K562 (cell line): ENCODE data around the gene JMJD1C. TPM values are rescaled to one million over a fixed set of nuclear protein-coding genes. Genes with fewer than 3 reads are reported as not detected.
A peak's percentile ranks its signal among the peaks of the same experiment; 100 is the strongest.

Experiments used
- ATAC-seq: fragments of 200-7000 bp; cut with Tn5 transposase; 3 replicates; pipeline ENCODE4 v1.9.1; 2020; ENCODE audit warnings: moderate library complexity
- BruUV-seq: library from RNA; stranded (reverse); fragments of 400-500 nt; replicated peaks from 2 replicates; lab custom pipeline; 2021; lab: Mats Ljungman, UMichigan
- CTCF ChIA-PET: fragments of 300-600 bp; formaldehyde crosslinking; extraction: SDS; loops from one replicate; lab custom pipeline; 2021; ENCODE audit warnings: low intra/inter-chr PET ratio; lab: Yijun Ruan, JAX
- POLR2A ChIA-PET: fragments of 300-600, 350-650 bp; sonication (Branson Sonifier 250); formaldehyde crosslinking; extraction: SDS; loops from one replicate; lab custom pipeline; 2021; ENCODE audit warnings: antibody characterized with exemption, inconsistent platforms; lab: Yijun Ruan, JAX
- DNase-seq, 4 experiments: peaks; one replicate each; pipeline versions ENCODE4 v3.0.0 to v3.0.0-alpha.2; 2011 to 2018; ENCODE audit warnings: low spot score in 3 of 4, mixed read lengths in 3 of 4; ENCODE audit errors: extremely low read depth in 1 of 4
- FAIRE-seq: peaks from 2 replicates; lab custom pipeline; 2011; peaks lifted over from hg19 to GRCh38; lab: Jason Lieb, UNC
- H2AFZ ChIP-seq: 2 replicates; pipeline ENCODE4 v1.6.0; 2011; ENCODE audit warnings: low read depth, low read length, control low read depth, inconsistent platforms
- H3K27ac ChIP-seq: fragments of 200-600 bp; 3 replicates; pipeline ENCODE4 v1.8.0; 2011; ENCODE audit warnings: low read depth, mild to moderate bottlenecking, control low read depth, inconsistent platforms, low read length, moderate library complexity, mixed read lengths; ENCODE audit errors: extremely low read depth
- H3K27me3 ChIP-seq, 2 experiments: fragments of 300-600 bp in 1 of 2; 2 replicates in 1 of 2; 3 replicates in 1 of 2; pipeline versions ENCODE4 v1.6.0 to v1.8.0; 2011; ENCODE audit warnings: inconsistent platforms in 2 of 2, low read length in 2 of 2, mild to moderate bottlenecking in 1 of 2, mixed read lengths in 1 of 2, moderate library complexity in 1 of 2; ENCODE audit not compliant: control insufficient read depth in 2 of 2, insufficient read depth in 2 of 2
- H3K36me3 ChIP-seq: fragments of 300-600 bp; 3 replicates; pipeline ENCODE4 v1.8.0; 2011; ENCODE audit warnings: mild to moderate bottlenecking, low read length, inconsistent platforms; ENCODE audit not compliant: control insufficient read depth, insufficient read depth
- H3K4me1 ChIP-seq, 2 experiments: fragments of 200-600 bp in 1 of 2; replicated peaks in 1 of 2; 2 replicates in 1 of 2; 3 replicates in 1 of 2; pipeline versions ENCODE4 v1.5.1 to v1.8.0; 2011; ENCODE audit warnings: inconsistent platforms in 2 of 2, low read length in 2 of 2, mild to moderate bottlenecking in 1 of 2, mixed read lengths in 1 of 2, moderate library complexity in 1 of 2; ENCODE audit not compliant: control insufficient read depth in 2 of 2, insufficient read depth in 2 of 2
- H3K4me2 ChIP-seq: 2 replicates; pipeline ENCODE4 v1.6.1; 2011; ENCODE audit warnings: low read length, control low read depth, inconsistent platforms, mixed read lengths; ENCODE audit not compliant: insufficient read depth
- H3K4me3 ChIP-seq: fragments of 200-600 bp; sonication (generic), shearing (Covaris generic); 2 replicates; pipeline ENCODE4 v1.5.1; 2016; ENCODE audit warnings: control low read depth, inconsistent platforms
- H3K79me2 ChIP-seq: fragments of 200-600 bp; 3 replicates; pipeline ENCODE4 v1.8.0; 2011; ENCODE audit warnings: low read length, inconsistent platforms; ENCODE audit not compliant: control insufficient read depth, insufficient read depth
- H3K9ac ChIP-seq, 2 experiments: 2 replicates each; pipeline versions ENCODE4 v1.6.0 to v1.6.1; 2011; ENCODE audit warnings: low read depth in 2 of 2, low read length in 2 of 2, control low read depth in 1 of 2, inconsistent platforms in 1 of 2, mild to moderate bottlenecking in 1 of 2, mixed read lengths in 1 of 2; ENCODE audit not compliant: insufficient read depth in 1 of 2
- H3K9me1 ChIP-seq: one replicate; pipeline ENCODE4 v1.6.0; 2011; ENCODE audit warnings: inconsistent platforms, mild to moderate bottlenecking, low read length, moderate library complexity; ENCODE audit not compliant: control insufficient read depth, insufficient read depth
- H3K9me3 ChIP-seq: replicated peaks from 2 replicates; pipeline ENCODE4 v1.5.1; 2011; ENCODE audit warnings: low read depth, low read length, inconsistent platforms; ENCODE audit not compliant: control insufficient read depth, insufficient read depth
- H4K20me1 ChIP-seq: replicated peaks from 2 replicates; pipeline ENCODE4 v1.6.1; 2011; ENCODE audit warnings: low read length, inconsistent platforms, mixed read lengths; ENCODE audit not compliant: control insufficient read depth, insufficient read depth
- ARID1B ChIP-seq: fragments of 450-650 bp; IDR thresholded peaks from 2 replicates; pipeline ENCODE4 v1.6.1; 2016; ENCODE audit warnings: antibody characterized with exemption, mild to moderate bottlenecking, inconsistent platforms
- C11orf30 ChIP-seq: fragments of 450-650 bp; IDR thresholded peaks from 2 replicates; pipeline ENCODE4 v1.6.1; 2016; ENCODE audit warnings: low read depth, mild to moderate bottlenecking
- CCAR2 ChIP-seq: fragments of 200-400 bp; formaldehyde crosslinking; IDR thresholded peaks from 2 replicates; pipeline ENCODE4 v1.6.1; 2017; ENCODE audit warnings: mild to moderate bottlenecking, low read depth, low read length
- CEBPG ChIP-seq, 3 experiments: fragments of 200-800 bp in 1 of 3; sonication (Bioruptor generic) in 1 of 3; sonication (generic) in 1 of 3; formaldehyde crosslinking in 1 of 3; IDR thresholded peaks in 2 of 3; conservative IDR thresholded peaks in 1 of 3; 2 replicates each; pipeline versions ENCODE4 v1.6.1 to v1.8.0; 2016 to 2022; ENCODE audit warnings: missing compliant biosample characterization in 2 of 3, missing genetic modification characterization in 2 of 3, mild to moderate bottlenecking in 1 of 3, missing genetic modification reagents in 1 of 3
- CREM ChIP-seq: IDR thresholded peaks from 2 replicates; pipeline ENCODE4 v1.6.1; 2014; ENCODE audit warnings: antibody characterized with exemption, low read depth
- ETV1 ChIP-seq: fragments of 450-650 bp; conservative IDR thresholded peaks from 2 replicates; pipeline ENCODE4 v1.6.1; 2016; ENCODE audit warnings: missing genetic modification characterization, control low read depth, low read depth, missing compliant biosample characterization
- HNRNPK ChIP-seq: fragments of 200-400 bp; formaldehyde crosslinking; IDR thresholded peaks from one replicate; pipeline ENCODE4 v1.6.1; 2018; ENCODE audit warnings: mild to moderate bottlenecking, low read depth, low read length; ENCODE audit not compliant: poor library complexity, severe bottlenecking
- LARP7 ChIP-seq: fragments of 450-650 bp; IDR thresholded peaks from 2 replicates; pipeline ENCODE4 v1.6.1; 2016
- MAFF ChIP-seq: IDR thresholded peaks from 2 replicates; pipeline ENCODE4 v1.6.1; 2012; ENCODE audit warnings: low read length, improper control_type of control experiment
- MAFG ChIP-seq: fragments of 450-650 bp; conservative IDR thresholded peaks from 2 replicates; pipeline ENCODE4 v1.6.1; 2016; ENCODE audit warnings: missing genetic modification characterization, missing compliant biosample characterization
- MAFK ChIP-seq: IDR thresholded peaks from 2 replicates; pipeline ENCODE4 v1.6.1; 2011; ENCODE audit warnings: low read length, improper control_type of control experiment
- NFRKB ChIP-seq: fragments of 450-650 bp; IDR thresholded peaks from 2 replicates; pipeline ENCODE4 v1.6.1; 2016; ENCODE audit warnings: low read depth
- SMARCE1 ChIP-seq: fragments of 450-650 bp; IDR thresholded peaks from 2 replicates; pipeline ENCODE4 v1.7.1; 2016; ENCODE audit warnings: mild to moderate bottlenecking
- SUPT5H ChIP-seq: fragments of 450-650 bp; IDR thresholded peaks from 2 replicates; pipeline ENCODE4 v1.6.1; 2016
- TAF9B ChIP-seq: fragments of 450-650 bp; IDR thresholded peaks from 2 replicates; pipeline ENCODE4 v1.6.1; 2018; ENCODE audit warnings: mild to moderate bottlenecking; ENCODE audit not compliant: partially characterized antibody
- ZEB2 ChIP-seq: fragments of 450-650 bp; IDR thresholded peaks from 2 replicates; pipeline ENCODE4 v1.6.1; 2016
- ZNF316 ChIP-seq: fragments of 450-650 bp; IDR thresholded peaks from 2 replicates; pipeline ENCODE4 v1.6.1; 2016
- WGBS: fragments of 100-300 bp; shearing (Covaris generic); methylation state at CpG from one replicate; pipeline ENCODE4 v1.1.6; 2016; ENCODE audit warnings: low coverage, mixed read lengths; ENCODE audit not compliant: insufficient coverage; ENCODE audit errors: missing lambda C conversion rate; 5-methylcytosine and 5-hydroxymethylcytosine counted together
- in situ Hi-C: fragments of 300-500 bp; cut with MboI; formaldehyde crosslinking; loops from 4 replicates; pipeline ENCODE4 v1.15.0; 2018; ENCODE audit warnings: inconsistent platforms, mixed read lengths
- intact Hi-C: fragments of 100-400 bp; cut with micrococcal nuclease; formaldehyde crosslinking; loops from 2 replicates; pipeline ENCODE4 v1.14.2; 2022
- polyA plus RNA-seq, 8 experiments: library from polyadenylated mRNA; depleted of rRNA in 4 of 8; stranded (reverse) in 5 of 8; unstranded in 3 of 8; fragments of >200 nt; fragmentation: Nextera tagmentation in 2 of 8; fragmentation: Illumina TruSeq in 1 of 8; extraction: Ambion mirVana in 2 of 8; extraction: Trizol in 1 of 8; gene quantifications; 2 replicates each; pipeline versions ENCODE4 v1.2.1 to v1.2.3, GENCODE V29; 2011 to 2014; ENCODE audit warnings: inconsistent platforms in 1 of 8, missing spikeins in 1 of 8
- total RNA-seq, 7 experiments: library from RNA; depleted of rRNA in 6 of 7; stranded (reverse); fragments of >200 nt in 6 of 7; fragmentation: Illumina TruSeq in 2 of 7; extraction: Trizol in 2 of 7; gene quantifications; 2 replicates each; pipeline versions ENCODE4 v1.2.1 to v1.2.3, GENCODE V29; 2011 to 2021; ENCODE audit warnings: low replicate concordance in 1 of 7
- TF ChIP-seq, protein P1 (sequence below): sonication (generic); formaldehyde crosslinking; IDR thresholded peaks from 2 replicates; pipeline ENCODE4 v1.8.0; 2023; ENCODE audit warnings: missing genetic modification reagents, mild to moderate bottlenecking, borderline replicate concordance

The JMJD1C gene
- total and polyA plus RNA-seq, 9 of the 15 experiments (the other 6 are each of a cell fraction or from before 2014, with no cell fraction given) = 25.3 to 68.0 (median 47.2) TPM

DNA sequence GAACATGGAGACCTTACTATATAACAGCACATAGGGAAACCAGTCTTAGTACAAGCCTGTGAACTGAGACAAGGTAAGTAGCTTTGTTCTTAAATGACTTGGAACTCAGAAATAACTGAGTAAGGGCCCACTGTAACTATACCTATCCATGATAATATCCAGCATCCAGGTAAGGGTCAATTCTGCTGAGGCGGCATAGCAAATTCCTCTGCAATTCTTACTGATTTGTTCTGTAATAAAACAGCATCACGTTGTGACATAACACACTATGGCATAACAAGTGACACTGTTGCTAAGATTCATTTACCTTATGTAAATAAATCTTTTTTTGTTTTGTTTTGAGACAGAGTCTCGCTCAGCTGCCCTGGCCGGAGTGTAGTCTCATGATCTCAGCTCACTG lies 97.4 kb downstream of the JMJD1C start:
- peaks cover 0 to 4% of the 10 kb centered on the region in 2 experiments; a peak in 1 of 5 replicates for H3K4me1 ChIP-seq
- no peak overlapping the region for H3K27ac ChIP-seq
- in situ Hi-C loops (no loop called here), intact Hi-C loops (no loop called here)
- FAIRE-seq (no peak), ATAC-seq (no peak), DNase-seq (no peak)
- CTCF ChIA-PET = no interaction called here
- H3K9ac ChIP-seq = no peak overlapping the region
- 88% methylated on average over 4 of the region's 4 CpGs for WGBS
- POLR2A ChIA-PET = interaction anchor here (1.1 kb wide), 1 partner anchor 15 kb away, joined by 3 read pairs; no protein-coding TSS in a partner anchor
- no peaks in the 10 kb centered on the region for H3K9me3 ChIP-seq
- no TSS peak for BruUV-seq
- H3K27me3 ChIP-seq = no peaks in the 10 kb centered on the region
- H3K79me2 ChIP-seq = peaks cover 10% of the 10 kb centered on the region; the same call in 2 of the 3 replicates
- no peaks in the 10 kb centered on the region for H3K9me1 ChIP-seq
- no peaks in the 10 kb centered on the region for H3K36me3 ChIP-seq
- H4K20me1 ChIP-seq = no peaks in the 10 kb centered on the region
- no peak overlapping the region for H3K4me2 ChIP-seq
- no peak overlapping the region for H3K4me3 ChIP-seq
- no peak for TF ChIP-seq TAF9B
- no peak for TF ChIP-seq SUPT5H
- no peak for TF ChIP-seq NFRKB
- TF ChIP-seq CEBPG (CRISPR knock-in tag; IDR thresholded peaks at IDR 0.05) = no peak
- no peak for TF ChIP-seq CEBPG (tag; conservative IDR thresholded peaks at IDR 0.05 in 1 of 2, IDR thresholded peaks at IDR 0.05 in 1 of 2)
- TF ChIP-seq, protein P1, sequence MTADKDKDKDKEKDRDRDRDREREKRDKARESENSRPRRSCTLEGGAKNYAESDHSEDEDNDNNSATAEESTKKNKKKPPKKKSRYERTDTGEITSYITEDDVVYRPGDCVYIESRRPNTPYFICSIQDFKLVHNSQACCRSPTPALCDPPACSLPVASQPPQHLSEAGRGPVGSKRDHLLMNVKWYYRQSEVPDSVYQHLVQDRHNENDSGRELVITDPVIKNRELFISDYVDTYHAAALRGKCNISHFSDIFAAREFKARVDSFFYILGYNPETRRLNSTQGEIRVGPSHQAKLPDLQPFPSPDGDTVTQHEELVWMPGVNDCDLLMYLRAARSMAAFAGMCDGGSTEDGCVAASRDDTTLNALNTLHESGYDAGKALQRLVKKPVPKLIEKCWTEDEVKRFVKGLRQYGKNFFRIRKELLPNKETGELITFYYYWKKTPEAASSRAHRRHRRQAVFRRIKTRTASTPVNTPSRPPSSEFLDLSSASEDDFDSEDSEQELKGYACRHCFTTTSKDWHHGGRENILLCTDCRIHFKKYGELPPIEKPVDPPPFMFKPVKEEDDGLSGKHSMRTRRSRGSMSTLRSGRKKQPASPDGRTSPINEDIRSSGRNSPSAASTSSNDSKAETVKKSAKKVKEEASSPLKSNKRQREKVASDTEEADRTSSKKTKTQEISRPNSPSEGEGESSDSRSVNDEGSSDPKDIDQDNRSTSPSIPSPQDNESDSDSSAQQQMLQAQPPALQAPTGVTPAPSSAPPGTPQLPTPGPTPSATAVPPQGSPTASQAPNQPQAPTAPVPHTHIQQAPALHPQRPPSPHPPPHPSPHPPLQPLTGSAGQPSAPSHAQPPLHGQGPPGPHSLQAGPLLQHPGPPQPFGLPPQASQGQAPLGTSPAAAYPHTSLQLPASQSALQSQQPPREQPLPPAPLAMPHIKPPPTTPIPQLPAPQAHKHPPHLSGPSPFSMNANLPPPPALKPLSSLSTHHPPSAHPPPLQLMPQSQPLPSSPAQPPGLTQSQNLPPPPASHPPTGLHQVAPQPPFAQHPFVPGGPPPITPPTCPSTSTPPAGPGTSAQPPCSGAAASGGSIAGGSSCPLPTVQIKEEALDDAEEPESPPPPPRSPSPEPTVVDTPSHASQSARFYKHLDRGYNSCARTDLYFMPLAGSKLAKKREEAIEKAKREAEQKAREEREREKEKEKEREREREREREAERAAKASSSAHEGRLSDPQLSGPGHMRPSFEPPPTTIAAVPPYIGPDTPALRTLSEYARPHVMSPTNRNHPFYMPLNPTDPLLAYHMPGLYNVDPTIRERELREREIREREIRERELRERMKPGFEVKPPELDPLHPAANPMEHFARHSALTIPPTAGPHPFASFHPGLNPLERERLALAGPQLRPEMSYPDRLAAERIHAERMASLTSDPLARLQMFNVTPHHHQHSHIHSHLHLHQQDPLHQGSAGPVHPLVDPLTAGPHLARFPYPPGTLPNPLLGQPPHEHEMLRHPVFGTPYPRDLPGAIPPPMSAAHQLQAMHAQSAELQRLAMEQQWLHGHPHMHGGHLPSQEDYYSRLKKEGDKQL (CRISPR knock-in tag) = no peak
- no peak for TF ChIP-seq HNRNPK
- TF ChIP-seq C11orf30 = 0 out of 2 replicates have a peak, but pooled peaks have one; percentile 21
- TF ChIP-seq ZNF316 = peak; percentile 68
- TF ChIP-seq MAFG = peak; percentile 33; the same call in 1 of the 2 replicates
- no peak for TF ChIP-seq CREM
- TF ChIP-seq SMARCE1 = no peak
- TF ChIP-seq CCAR2 = no peak
- no peak for TF ChIP-seq ZEB2
- peak; percentile 29; the same call in 1 of the 2 replicates for TF ChIP-seq MAFK
- 0 out of 2 replicates have a peak, but pooled peaks have one; percentile 22 for TF ChIP-seq MAFF
- no peak for TF ChIP-seq ETV1 (tag)
- no peak for TF ChIP-seq ARID1B
- no peak for TF ChIP-seq LARP7
- no peak overlapping the region for H2AFZ ChIP-seq
